HG03571 (cell line): Measurements from ENCODE around the gene PCDHGA4.
"Not testable (repeated sequence)": the region's sequence is repeated elsewhere in the genome, so short reads cannot be mapped to it uniquely, and the experiment has no call there.

Experiments
- ATAC-seq: cut with Tn5 transposase; IDR thresholded peaks from one replicate; pipeline ENCODE4 v1.9.1; 2021; ENCODE audit not compliant: unreplicated experiment

The PCDHGA4 gene

DNA sequence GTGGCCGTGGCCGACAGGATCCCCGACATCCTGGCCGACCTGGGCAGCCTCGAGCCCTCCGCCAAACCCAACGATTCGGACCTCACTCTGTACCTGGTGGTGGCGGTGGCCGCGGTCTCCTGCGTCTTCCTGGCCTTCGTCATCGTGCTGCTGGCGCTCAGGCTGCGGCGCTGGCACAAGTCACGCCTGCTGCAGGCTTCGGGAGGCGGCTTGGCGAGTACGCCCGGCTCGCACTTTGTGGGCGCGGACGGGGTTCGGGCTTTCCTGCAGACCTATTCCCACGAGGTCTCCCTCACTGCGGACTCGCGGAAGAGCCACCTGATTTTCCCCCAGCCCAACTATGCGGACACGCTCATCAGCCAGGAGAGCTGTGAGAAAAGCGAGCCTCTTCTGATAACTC lies 8.8 kb upstream of the PCDHGA4 start:
- ATAC-seq = not testable (repeated sequence)

DNA sequence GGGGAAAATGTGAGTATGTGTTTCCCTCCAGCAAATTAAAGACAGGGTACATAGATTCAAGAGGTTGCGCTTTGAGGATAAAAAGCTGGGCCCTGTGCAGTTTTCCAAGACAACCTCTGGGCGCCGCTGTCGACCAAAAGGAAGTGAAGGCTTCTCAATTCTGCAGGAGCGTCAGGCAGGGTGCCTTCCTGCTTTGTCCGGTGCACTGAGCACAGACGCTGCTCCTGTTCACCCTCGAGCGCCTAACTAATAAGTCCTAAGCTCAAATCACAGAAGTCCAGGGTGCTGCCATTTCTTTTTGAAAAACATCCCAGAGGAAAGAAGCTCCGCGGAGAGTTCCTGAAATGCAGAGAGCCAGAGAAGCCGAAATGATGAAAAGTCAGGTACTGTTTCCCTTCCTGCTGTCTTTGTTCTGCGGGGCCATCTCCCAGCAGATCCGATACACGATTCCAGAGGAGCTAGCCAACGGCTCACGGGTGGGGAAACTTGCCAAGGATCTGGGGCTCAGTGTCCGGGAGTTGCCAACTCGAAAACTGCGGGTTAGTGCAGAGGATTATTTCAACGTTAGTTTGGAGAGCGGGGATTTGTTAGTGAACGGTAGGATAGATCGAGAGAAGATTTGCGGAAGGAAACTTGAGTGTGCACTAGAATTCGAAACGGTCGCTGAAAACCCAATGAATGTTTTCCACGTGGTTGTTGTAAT lies 4.8 kb upstream of the PCDHGA4 start, which contains the start of gene PCDHGB1:
TSS of gene PCDHGB1 (plus strand) at position 183 of the 703 bp plus-strand sequence. CDS start at position 345, 162 bp downstream.
- no peak for ATAC-seq

DNA sequence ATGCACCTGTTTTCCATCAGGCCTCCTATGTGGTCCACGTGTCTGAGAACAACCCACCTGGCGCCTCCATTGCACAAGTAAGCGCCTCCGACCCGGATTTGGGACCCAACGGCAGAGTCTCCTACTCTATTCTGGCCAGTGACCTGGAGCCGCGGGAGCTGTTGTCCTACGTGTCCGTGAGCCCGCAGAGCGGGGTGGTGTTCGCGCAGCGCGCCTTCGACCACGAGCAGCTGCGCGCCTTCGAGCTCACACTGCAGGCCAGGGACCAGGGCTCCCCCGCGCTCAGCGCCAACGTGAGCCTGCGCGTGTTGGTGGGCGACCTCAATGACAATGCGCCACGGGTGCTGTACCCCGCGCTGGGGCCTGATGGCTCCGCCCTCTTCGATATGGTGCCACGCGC lies 3.2 kb upstream of the PCDHGA4 start:
- ATAC-seq = no peak

GRCh38 chr5:141355641-141356040 lies 820 bp downstream of the PCDHGA4 start:
- ATAC-seq = no peak

- ATAC-seq = no peak
These were observed 1.3 kb downstream of the PCDHGA4 start for GRCh38 chr5:141356133-141356532.

- ATAC-seq = no peak
These were observed 2.1 kb downstream of the PCDHGA4 start for GRCh38 chr5:141356950-141357349.

DNA sequence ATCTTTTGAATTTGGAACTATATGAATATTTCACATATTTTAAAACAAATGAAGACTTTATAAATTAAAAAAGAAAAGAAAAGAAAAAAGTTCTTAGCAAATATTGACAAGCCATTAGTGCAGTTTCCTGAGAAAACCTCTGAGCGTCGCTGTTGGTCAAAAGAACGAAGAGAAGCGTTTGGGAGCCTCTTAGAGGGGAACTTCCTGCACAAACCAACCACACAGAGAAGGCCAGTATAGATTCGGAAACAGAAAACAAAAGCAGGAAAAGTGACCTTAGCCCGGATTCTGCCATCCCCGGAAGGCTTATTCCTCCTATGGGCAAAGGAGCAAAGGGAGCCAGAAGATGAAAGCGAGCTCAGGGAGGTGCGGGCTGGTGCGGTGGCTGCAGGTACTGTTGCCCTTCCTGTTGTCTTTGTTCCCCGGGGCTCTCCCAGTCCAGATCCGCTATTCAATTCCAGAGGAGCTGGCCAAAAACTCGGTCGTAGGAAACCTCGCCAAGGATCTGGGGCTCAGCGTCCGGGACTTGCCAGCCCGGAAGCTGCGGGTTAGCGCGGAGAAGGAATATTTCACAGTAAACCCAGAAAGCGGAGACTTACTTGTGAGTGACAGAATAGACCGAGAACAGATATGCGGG lies 5.1 kb downstream of the PCDHGA4 start, which contains the start of gene PCDHGB2:
TSS of gene PCDHGB2 (plus strand) at position 205 of the 637 bp plus-strand sequence. CDS start at position 347, 142 bp downstream.
- no peak for ATAC-seq

DNA sequence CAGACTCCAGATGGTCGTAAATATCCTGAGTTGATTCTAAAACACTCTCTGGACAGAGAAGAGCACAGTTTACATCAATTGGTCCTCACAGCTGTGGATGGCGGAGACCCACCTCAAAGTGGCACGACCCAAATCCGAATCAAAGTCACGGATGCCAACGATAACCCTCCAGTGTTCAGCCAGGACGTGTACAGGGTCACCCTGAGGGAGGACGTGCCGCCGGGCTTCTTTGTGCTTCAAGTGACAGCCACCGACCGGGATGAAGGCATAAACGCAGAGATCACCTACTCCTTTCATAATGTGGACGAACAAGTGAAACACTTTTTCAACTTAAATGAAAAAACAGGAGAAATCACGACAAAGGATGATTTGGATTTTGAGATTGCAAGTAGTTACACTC lies 5.9 kb downstream of the PCDHGA4 start:
- no peak for ATAC-seq

GRCh38 chr5:141362719-141363118 lies 7.9 kb downstream of the PCDHGA4 start:
- ATAC-seq = no peak

GRCh38 chr5:141363952-141364660 lies 9.3 kb downstream of the PCDHGA4 start, which contains the start of gene PCDHGA5:
Gene PCDHGA5, plus strand, starts transcription at chr5:141364162. Its CDS starts 169 bp downstream, at chr5:141364331.
- no peak for ATAC-seq

- ATAC-seq = no peak
These were observed 11.4 kb downstream of the PCDHGA4 start for GRCh38 chr5:141366016-141366896.

- no peak for ATAC-seq
These were observed 15.4 kb downstream of the PCDHGA4 start, which contains the start of gene PCDHGB3 for GRCh38 chr5:141369994-141370848. Gene PCDHGB3, plus strand, starts transcription at chr5:141370242. Its CDS starts 153 bp downstream, at chr5:141370395.

- no peak for ATAC-seq
These were observed 17.0 kb downstream of the PCDHGA4 start for GRCh38 chr5:141371572-141372475.

DNA sequence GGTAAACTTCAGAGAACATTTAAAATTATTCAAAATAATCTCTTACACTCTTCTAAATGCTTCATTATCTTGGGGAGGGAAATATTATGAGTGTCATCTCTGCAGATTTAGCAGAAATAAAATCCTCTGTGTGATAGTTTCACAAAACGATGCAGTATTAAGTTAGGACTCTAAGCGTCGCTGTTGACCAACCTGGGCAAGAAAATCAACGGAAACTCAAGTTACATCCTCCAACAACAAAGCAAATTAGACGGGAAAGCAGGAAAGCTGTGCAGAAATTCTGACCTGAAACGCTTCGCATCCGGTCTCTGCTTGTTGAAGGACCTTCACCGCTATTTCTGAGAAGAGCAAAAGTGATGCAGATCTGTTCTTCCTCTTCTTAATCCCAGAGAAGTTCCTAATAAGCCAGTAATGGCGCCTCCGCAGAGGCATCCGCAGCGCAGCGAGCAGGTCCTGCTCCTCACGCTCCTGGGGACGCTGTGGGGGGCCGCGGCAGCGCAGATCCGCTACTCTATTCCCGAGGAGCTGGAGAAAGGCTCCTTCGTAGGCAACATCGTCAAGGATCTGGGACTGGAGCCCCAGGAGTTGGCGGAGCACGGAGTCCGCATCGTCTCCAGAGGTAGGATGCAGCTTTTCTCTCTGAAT lies 19.0 kb downstream of the PCDHGA4 start, which contains the start of gene PCDHGA6:
TSS of gene PCDHGA6 (plus strand) at position 219 of the 645 bp plus-strand sequence. CDS start at position 412, 193 bp downstream.
- ATAC-seq = no peak

DNA sequence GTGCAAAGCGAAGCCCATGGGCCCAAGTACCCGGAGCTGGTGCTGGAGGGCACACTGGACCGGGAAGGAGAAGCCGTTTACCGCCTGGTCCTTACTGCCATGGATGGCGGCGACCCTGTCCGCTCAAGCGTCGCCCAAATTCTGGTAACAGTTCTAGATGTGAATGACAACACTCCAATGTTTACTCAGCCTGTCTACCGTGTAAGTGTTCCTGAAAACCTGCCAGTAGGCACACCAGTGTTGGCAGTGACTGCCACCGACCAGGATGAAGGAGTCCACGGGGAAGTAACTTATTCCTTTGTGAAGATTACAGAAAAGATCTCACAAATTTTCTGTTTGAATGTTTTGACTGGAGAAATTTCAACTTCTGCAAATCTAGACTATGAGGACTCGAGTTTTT lies 19.8 kb downstream of the PCDHGA4 start:
- ATAC-seq = no peak

- ATAC-seq = not testable (repeated sequence)
These were observed 20.8 kb downstream of the PCDHGA4 start for GRCh38 chr5:141375444-141376155.
